Activated naive CD8-positive, alpha-beta T cell treated with anti-CD3 and anti-CD28 coated beads, Interleukin-2, amount 50 U/mL, for 16 hours (primary cell): ENCODE data around the gene ST6GAL1.
"Not testable (repeated sequence)": the region's sequence is repeated elsewhere in the genome, so short reads cannot be mapped to it uniquely, and the experiment has no call there.

Experiments
- DNase-seq: peaks from one replicate; pipeline ENCODE4 v3.0.0-alpha.2; 2020; ENCODE audit warnings: low read depth, low spot score

ST6GAL1 gene

GRCh38 chr3:186967686-186968085 is 37.4 kb downstream of the ST6GAL1 start:
- DNase-seq = no peak

GRCh38 chr3:186969607-186970006 is 39.3 kb downstream of the ST6GAL1 start:
- DNase-seq = no peak

- not testable (repeated sequence) for DNase-seq
Observed at GRCh38 chr3:186971106-186971505, 40.8 kb downstream of the ST6GAL1 start.

GRCh38 chr3:186971578-186971977 is 41.3 kb downstream of the ST6GAL1 start:
- no peak for DNase-seq

DNA sequence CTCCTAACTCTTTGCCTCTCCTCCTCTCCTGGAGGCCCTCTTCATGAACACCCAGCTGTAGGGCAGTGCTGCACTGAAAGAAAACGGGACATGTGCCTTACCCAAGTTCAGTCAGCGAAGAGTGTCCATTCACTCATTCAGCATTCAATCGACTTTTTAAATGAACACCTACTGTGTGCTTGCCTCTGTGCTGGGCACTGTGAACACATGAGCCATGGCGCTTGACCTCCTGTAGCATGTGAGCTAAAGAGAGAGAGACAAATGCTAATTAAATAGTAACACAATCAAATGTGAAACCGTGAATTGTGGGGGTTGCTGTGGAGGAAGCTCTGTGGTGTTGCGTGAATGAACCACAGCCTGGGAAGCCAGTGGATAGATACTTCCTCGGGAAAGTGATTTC is 43.4 kb downstream of the ST6GAL1 start:
- no peak for DNase-seq

GRCh38 chr3:186974824-186975313 is 44.5 kb downstream of the ST6GAL1 start:
- no peak for DNase-seq

DNA sequence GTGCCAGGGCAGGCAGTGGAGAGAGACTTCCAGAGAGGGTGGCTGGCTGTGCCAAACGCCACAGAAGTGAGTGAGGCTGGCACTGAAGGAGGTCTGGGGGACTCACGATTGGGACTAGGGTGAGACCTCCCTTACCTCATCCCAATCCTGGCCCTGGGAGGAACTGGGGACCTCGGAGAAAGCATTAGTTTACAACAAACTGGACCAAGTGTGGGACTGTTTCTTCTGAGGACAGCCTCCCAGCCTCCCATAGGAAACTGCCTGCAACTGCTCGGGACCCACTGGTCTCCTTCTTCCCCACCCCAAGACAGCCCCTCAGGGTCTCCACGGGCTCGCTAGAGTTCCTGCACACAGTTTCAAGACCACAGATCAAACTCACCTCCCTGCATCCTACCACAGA is 45.4 kb downstream of the ST6GAL1 start:
- no peak for DNase-seq

GRCh38 chr3:186976837-186977750 is 46.8 kb downstream of the ST6GAL1 start:
- no peak for DNase-seq

DNA sequence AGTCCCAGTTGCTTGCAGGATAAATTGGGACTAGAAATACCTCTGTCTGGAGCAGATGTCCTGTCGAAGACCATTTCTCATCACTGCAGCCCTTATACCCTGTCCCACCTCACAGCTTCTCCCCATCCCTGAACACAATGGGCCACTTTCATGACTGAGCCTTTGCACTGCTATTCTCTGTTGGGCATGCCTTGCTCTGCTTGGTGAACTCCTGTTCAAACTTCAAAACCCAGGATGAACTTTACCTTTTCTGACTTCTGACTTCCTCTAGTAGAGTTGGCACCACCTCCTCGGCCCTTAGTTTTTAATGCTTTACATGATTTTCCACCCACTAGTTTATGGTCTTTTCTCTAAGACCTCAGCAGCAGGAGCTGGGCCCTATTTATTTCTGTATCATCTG is 48.4 kb downstream of the ST6GAL1 start:
- DNase-seq = no peak

DNA sequence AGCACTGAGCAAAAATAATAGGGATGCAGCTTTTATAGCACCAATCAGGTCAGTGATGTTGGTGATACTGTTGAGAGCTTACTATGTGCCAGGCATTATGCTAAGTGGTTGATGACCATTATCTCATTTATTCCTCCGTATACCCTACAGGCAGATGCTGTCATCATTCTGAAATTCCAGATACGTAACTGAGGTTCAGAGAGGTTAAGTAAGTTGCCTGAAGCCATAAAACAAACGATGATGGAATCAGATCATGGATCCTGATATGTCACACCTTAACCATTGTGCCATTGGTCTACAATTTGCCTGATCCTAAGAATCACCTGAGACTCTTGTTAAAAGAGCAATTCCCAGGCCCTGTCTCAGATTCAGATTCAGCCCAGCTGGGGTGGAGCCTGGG is 49.5 kb downstream of the ST6GAL1 start:
- DNase-seq = no peak

DNA sequence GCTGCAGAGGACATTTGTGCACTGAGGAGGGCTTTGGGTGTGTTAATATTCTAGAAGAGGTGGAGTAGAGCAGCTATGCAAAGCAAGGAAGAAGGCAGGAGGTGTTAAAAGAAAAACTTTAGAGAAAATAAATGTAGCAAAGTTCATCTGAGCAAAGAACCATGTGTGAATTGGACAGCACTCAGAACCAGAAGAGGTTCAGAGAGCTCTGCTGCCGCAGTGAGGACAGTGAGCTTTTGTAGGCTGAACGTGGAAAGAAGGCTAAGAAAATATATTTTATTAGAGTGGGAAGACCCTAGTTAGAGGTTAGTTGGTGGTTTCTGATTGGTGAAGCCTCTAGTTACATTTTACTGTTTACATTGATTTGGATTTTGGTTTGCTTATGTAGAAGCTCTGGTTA is 50.7 kb downstream of the ST6GAL1 start:
- DNase-seq = no peak

DNA sequence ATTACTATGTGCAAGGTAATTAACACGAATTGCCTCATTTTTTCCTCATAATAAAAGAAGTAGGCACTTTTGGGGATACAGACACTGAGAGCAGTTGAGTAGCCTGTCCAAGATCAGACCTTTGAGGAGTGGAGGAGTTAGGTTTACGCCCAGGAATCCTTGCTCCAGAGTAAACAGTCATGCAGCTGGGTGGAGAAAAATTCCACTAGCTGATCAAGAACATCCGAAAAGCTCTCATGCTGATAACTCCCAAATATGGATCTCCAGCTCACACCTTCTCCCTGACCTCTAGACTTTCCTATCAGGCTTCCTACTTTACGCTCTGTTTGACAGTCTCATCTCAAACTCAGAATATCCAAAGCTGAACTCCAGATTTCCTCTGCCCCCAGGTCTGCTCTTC is 53.3 kb downstream of the ST6GAL1 start:
- no peak for DNase-seq

DNA sequence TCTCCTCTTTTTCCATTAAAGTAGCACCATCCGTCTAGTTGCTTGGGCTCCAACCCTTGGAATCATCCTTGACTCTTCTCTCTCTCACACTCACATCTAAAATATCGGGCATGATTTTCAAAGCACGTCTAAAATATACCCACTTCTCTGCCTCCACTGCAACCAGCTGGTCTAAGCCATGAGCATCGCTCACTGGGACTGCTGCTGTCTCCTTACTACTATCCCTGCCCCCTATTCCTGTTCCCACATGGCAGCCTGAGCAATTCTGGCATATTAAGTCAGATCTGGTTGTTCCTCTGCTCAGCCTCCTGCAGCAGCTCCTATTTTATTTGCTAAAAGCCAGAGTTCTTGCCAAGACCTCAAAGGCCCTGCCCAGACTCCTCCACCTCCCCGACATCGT is 53.7 kb downstream of the ST6GAL1 start:
- no peak for DNase-seq

- DNase-seq = no peak
Observed at GRCh38 chr3:186985661-186986364, 55.5 kb downstream of the ST6GAL1 start.

- DNase-seq = no peak
Observed at GRCh38 chr3:186986406-186986805, 56.1 kb downstream of the ST6GAL1 start.

- DNase-seq = no peak
Observed at GRCh38 chr3:186986816-186987215, 56.5 kb downstream of the ST6GAL1 start.

DNA sequence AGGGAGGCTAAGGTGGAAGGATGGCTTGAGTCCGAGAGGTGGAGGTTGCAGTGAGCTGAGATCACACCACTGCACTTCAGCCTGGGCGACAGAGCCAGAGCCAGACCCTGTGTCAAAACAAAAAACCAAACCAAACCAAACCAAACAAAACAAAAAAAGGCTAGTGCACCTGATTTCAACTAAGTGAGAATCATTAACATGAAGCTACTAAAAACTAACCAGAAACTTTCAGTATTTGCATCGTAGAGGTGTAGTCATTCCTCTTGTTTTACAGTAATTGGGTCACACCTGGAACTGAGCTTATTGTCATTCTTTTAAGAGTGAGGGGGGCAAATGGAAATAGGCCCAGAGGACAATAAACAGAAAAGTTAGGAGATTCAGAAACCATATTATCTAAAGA is 58.5 kb downstream of the ST6GAL1 start:
- no peak for DNase-seq

GRCh38 chr3:186989429-186989828 is 59.1 kb downstream of the ST6GAL1 start:
- DNase-seq = no peak

GRCh38 chr3:186990277-186990676 is 60.0 kb downstream of the ST6GAL1 start:
- DNase-seq = no peak

GRCh38 chr3:186990878-186991308 is 60.6 kb downstream of the ST6GAL1 start:
- DNase-seq = no peak

DNA sequence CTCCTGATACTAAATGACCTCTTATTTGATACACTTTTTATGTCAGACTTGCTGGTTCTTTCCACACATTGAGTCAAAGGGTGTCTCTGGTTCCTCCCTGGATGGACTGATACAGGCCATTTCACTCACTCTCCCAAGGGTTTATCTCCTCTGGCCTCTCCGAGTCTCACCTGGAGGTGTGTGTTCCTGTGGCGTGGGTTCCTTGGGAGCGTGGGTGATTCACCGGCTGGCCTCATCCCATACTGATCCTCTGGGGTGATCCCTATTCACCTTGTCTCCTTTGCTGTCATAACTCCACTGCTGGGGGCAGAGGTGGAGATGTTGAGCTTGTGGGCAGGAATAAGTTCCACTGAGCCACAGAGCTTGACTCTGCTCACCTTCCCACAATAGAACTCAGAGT is 61.1 kb downstream of the ST6GAL1 start:
- DNase-seq = no peak

GRCh38 chr3:186992096-186992495 is 61.8 kb downstream of the ST6GAL1 start:
- not testable (repeated sequence) for DNase-seq
